ENCODE measurements around the gene TOPBP1.

Gene TOPBP1

GRCh38 chr3:133700351-133700750 lies 38.6 kb upstream of the TOPBP1 start:
- FAIRE-seq (no peak), DNase-seq (ENCODE audit: insufficient read length, low spot score) (no peak)
- no peak for TF ChIP-seq CTCF (IDR thresholded peaks at IDR 0.05; ENCODE audit: insufficient read depth, missing control alignments)

GRCh38 chr3:133699903-133700302 lies 38.2 kb upstream of the TOPBP1 start:
- FAIRE-seq, result no peak
- no peak for TF ChIP-seq CTCF (IDR thresholded peaks at IDR 0.05; ENCODE audit: insufficient read depth, missing control alignments)
- DNase-seq (ENCODE audit: insufficient read length, low spot score), result no peak

GRCh38 chr3:133699467-133699866 lies 37.7 kb upstream of the TOPBP1 start:
- no peak for FAIRE-seq
- no peak for TF ChIP-seq CTCF (IDR thresholded peaks at IDR 0.05; ENCODE audit: insufficient read depth, missing control alignments)
- DNase-seq (ENCODE audit: insufficient read length, low spot score), result no peak

- FAIRE-seq (no peak), DNase-seq (ENCODE audit: insufficient read length, low spot score) (no peak)
- TF ChIP-seq CTCF (IDR thresholded peaks at IDR 0.05; ENCODE audit: insufficient read depth, missing control alignments), result no peak
Measured at GRCh38 chr3:133697960-133698359, 36.2 kb upstream of the TOPBP1 start.

- DNase-seq (ENCODE audit: insufficient read length, low spot score) (no peak), FAIRE-seq (no peak)
- TF ChIP-seq CTCF (IDR thresholded peaks at IDR 0.05; ENCODE audit: insufficient read depth, missing control alignments), result no peak
Measured at GRCh38 chr3:133695560-133696171, 33.9 kb upstream of the TOPBP1 start.

- FAIRE-seq, result no peak
Measured at GRCh38 chr3:133694288-133695268, 32.8 kb upstream of the TOPBP1 start.

More at GRCh38 chr3:133694288-133695268, 32.8 kb upstream of the TOPBP1 start:
- no peak for TF ChIP-seq CTCF (IDR thresholded peaks at IDR 0.05; ENCODE audit: insufficient read depth, missing control alignments)
- no peak for DNase-seq (ENCODE audit: insufficient read length, low spot score)
